ENCODE results near the gene SLC10A3.
A peak's percentile ranks its signal among the peaks of the same experiment; 100 is the strongest.

The SLC10A3 gene

GRCh38 chrX:154463611-154464220 lies 26.7 kb downstream of the SLC10A3 start:
- no peak for DNase-seq (ENCODE audit: low spot score)

GRCh38 chrX:154462396-154462795 lies 28.0 kb downstream of the SLC10A3 start:
- DNase-seq (ENCODE audit: low spot score): no peak

GRCh38 chrX:154460326-154460725 lies 30.1 kb downstream of the SLC10A3 start:
- DNase-seq (ENCODE audit: low spot score): peak; percentile 18

GRCh38 chrX:154459832-154460231 lies 30.6 kb downstream of the SLC10A3 start:
- peak; percentile 47 for DNase-seq (ENCODE audit: low spot score)

- DNase-seq (ENCODE audit: low spot score): peak; percentile 36
Measured at GRCh38 chrX:154458954-154459778, 31.3 kb downstream of the SLC10A3 start.

DNA sequence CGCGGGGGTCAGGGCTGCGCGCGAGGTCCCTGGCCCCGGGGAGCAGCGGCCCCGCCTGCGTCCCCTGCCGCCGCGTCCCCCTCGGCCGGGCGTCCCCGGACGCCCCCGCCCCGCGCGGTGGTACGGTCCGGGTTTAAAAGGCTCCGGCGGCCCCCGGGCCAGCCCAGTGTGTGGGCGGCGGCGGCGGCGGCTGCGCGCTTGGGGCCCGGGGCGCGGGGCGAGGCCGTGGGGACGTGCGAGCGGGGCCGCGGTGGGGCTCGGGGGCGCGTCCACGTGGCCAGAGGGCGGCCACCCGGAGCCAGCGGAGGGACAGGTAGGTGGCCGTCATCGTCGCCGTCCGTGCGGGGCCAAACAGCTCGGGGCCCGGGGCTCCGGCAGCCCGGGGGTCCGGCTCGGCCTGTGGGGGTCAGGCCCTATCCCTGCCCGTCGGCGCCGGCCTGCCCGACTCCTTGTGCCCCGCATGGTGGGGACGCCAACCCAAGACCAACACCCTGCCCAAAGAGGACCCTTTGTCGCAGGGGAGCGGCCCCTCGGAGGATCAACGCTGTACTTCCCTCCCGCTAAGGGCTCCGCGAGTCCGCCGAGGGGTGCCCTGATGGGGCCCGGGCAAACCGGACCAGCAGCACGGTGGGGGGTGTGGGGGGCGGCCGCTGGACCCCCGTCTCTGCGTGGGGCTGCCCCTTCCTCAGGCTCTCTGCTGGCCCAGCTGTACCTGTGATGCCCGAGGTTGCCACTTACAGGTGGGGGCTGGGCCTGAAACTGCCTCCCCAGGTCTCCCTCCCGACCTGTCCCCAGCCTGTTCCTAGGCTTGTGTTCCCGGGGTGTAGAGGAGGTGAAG lies 32.1 kb downstream of the SLC10A3 start, which contains the start of gene PLXNA3:
TSS of gene PLXNA3 (plus strand) at position 166 of the 838 bp plus-strand sequence. CDS start 1,903 bp downstream, outside the sequence.
- peak; percentile 84 for DNase-seq (ENCODE audit: low spot score)

DNA sequence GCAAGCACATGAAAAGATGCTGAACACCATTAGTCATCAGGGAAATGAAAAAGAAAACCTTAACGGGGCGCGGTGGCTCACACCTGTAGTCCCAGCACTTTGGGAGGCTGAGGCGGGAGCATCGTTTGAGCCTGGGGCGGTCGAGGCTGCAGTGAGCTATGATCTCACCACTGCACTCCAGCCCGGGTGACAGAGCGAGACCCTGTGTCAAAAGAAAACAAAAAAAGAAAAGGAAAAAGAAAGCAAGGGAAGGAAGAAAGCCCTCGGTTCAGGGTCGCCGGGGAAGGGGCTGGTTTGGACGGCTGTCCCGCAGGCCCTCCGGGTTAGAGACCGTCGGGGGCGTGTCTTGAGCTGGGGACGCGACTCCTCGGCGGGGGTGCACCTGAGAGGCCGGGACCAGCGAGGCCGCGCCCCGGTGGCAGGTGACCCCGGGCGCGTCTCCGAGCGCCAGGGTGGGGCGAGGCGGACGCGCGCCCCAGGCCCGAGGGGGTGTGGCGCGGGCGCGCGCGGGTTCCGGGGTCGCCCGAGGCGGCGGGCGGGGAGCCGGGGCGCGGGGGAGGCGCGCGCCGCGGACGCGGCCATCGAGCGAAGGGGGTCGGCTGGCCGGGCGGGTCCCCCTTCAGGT lies 32.8 kb downstream of the SLC10A3 start:
- peak; percentile 86 for DNase-seq (ENCODE audit: low spot score)

GRCh38 chrX:154452823-154453222 lies 37.6 kb downstream of the SLC10A3 start:
- no peak for DNase-seq (ENCODE audit: low spot score)

DNA sequence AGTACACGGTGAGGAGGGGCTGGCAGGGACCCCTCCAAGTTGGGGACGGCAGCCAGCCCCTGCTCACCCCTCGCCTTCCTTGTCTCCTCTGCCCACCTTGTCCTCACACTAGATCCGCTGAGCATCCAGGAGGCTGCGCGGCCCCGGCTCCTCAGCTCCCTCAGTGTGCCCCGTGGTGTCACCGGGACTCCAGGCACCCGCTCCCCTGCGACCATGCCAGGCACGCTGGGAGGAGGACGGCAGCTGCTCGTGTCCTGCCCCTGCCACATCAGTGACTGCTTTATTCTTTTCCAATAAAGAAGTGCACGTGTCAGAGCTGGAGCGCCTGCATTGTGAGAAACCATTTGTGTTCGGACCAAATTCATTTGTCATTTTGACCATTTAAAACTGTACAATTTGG lies 40.1 kb downstream of the SLC10A3 start:
- no peak for DNase-seq (ENCODE audit: low spot score)

- no peak for DNase-seq (ENCODE audit: low spot score)
Measured at GRCh38 chrX:154449618-154450017, 40.8 kb downstream of the SLC10A3 start.

GRCh38 chrX:154448484-154448883 lies 41.9 kb downstream of the SLC10A3 start:
- DNase-seq (ENCODE audit: low spot score): no peak

DNA sequence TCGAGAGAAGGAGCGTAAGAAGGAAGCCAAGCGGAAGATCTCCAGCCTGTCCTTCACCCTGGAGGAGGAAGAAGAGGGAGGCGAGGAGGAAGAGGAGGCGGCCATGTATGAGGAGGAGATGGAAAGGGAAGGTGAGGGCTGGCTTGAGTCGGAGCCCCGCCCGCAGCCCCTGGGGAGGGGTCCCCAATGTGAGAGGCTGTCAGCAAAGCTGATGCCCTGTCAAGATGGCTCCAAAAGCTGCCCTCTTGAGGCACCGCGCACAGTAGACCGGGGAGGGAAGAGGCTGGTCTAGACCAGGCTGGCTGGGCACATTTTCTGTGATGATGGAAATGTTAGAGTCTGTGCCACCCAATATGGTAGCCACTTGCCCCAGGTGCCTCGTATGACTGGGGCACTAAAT lies 44.0 kb downstream of the SLC10A3 start:
- no peak for DNase-seq (ENCODE audit: low spot score)

- no peak for DNase-seq (ENCODE audit: low spot score)
Measured at GRCh38 chrX:154445776-154446175, 44.7 kb downstream of the SLC10A3 start.

- DNase-seq (ENCODE audit: low spot score): peak; percentile 5
Measured at GRCh38 chrX:154444755-154445246, 45.6 kb downstream of the SLC10A3 start.

DNA sequence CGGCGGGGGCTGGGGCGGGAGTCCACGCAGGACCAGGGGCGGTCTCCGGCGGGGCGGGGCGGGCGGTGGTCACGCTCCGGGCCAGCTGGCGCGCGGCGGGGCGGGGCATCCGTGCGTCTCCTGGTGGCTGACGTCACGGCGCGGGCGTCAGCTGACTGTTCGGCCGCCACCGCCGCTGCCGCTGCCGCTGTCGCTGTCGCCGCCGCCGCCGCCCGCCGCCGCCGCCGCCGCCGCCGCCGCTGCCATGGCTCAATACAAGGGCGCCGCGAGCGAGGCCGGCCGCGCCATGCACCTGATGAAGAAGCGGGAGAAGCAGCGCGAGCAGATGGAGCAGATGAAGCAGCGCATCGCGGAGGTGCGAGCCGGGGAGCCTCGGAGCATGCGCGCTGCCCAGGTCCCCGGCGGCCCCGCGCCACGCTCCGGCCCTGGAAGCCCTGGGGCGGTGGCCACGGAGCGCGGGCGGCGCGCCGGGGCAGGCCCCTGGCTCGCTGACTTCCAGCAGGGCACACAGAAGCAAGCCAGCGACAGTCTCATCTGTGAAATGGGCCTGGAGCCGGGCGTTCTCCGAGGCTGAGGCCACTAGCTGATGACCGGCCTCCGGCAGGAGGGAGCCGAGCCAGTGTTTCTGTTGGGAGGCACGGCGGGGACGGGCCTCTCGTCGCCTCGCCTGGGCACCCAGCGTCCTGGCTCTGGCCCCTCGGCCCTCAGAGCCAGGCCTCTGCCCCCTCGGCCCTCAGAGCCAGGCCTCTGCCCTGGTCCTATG lies 46.3 kb downstream of the SLC10A3 start, which contains the start of gene FAM50A:
TSS of gene FAM50A (plus strand) at position 150 of the 763 bp plus-strand sequence. CDS start at position 245, 95 bp downstream.
- DNase-seq (ENCODE audit: low spot score): peak; percentile 91

DNA sequence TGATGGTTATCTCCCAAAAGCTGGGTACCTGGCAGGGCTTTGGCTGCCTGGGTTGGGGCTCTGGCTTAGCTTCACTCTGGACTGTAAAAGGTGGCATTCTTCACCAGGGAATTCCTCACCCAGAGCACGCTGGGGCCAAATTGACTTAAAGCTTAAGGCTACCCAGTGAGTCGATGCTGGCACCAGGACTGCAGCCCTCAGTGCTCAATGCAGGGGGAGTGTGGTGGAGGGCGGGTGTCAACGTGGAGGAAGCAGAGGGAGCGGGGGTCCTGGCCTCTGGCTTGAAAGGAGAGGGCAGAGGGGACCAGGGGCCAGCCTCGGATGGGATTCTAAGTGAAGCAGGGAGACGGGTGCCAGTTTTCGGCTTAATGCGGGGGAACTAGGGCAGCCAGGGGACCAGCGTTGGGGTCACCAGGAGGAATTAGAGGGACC lies 46.9 kb downstream of the SLC10A3 start:
- peak; percentile 10 for DNase-seq (ENCODE audit: low spot score)

- DNase-seq (ENCODE audit: low spot score): no peak
Measured at GRCh38 chrX:154441984-154442707, 48.3 kb downstream of the SLC10A3 start.

DNA sequence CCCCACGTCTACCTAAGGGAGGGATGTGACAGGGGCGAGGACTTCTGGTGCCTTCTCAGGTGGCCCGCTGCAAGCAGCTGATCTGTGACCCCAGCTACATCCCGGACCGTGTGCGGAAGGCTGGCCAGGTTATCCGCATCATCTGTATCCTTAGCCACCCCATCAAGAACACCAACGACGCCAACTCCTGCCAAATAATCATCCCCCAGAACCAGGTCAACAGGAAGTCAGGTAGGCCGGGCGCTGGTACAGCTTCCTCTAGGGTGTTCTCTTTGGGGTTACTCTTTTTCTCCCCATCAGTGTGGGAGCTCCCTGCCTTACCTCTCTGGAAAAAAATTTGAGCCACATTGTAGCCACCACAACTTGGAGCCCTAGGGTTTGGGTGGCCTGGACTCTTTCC lies 48.9 kb downstream of the SLC10A3 start:
- DNase-seq (ENCODE audit: low spot score): no peak

DNA sequence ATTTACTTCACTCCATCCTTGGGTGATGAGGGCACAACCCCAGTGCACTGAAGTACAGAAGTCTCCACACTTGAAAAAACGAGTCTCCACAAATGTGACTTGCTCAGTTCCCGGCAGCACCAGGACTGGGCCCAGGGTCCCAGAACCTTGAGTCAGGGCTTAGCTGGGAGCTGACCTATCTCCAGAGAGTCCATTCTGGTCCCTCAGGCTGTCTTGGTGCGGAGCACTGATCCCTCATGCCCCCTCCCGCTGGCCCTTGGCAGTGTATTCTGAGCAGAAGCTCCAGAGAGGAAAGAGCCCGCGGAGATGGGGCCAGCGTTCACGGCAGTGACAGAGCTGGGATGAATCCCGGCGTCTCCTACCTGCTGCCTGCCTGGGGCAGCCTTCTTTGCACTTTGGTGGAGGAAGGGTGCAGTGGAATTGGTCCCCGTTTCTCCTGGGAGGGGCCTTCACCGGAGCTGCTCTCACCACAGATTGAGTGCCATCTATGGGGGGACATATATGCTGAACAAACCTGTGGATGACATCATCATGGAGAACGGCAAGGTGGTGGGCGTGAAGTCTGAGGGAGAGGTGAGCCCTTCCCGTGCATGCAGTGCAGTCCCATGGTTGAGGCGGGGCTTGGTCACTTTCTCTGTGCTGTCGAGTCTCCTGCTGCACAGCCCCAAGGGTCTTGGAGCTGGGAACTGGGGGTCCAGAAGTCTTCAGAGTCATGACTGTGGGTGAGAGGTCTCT lies 49.6 kb downstream of the SLC10A3 start:
- no peak for DNase-seq (ENCODE audit: low spot score)

Measured in GM03348 (cell line).